H9 (cell line): Measurements from ENCODE around the gene METTL8. TPM values are rescaled to one million over a fixed set of nuclear protein-coding genes. Genes with fewer than 3 reads are reported as not detected.

Experiments used
- DNase-seq: peaks from one replicate; pipeline ENCODE4 v3.0.0-alpha.2; 2017
- H2AFZ ChIP-seq: one replicate; pipeline ENCODE4 v1.6.1; 2013; ENCODE audit warnings: mild to moderate bottlenecking, low read length, control low read depth, moderate library complexity
- H2AK5ac ChIP-seq: 2 replicates; pipeline ENCODE4 v1.6.1; 2013; ENCODE audit warnings: low read length, control low read depth, mixed read lengths; ENCODE audit not compliant: insufficient read length
- H2BK120ac ChIP-seq: one replicate; pipeline ENCODE4 v1.6.1; 2013; ENCODE audit warnings: low read depth, mild to moderate bottlenecking, low read length, control low read depth, inconsistent platforms; ENCODE audit not compliant: poor library complexity, severe bottlenecking
- H2BK12ac ChIP-seq: 2 replicates; pipeline ENCODE4 v1.6.1; 2013; ENCODE audit warnings: low read length, control low read depth, mixed read lengths, low read depth; ENCODE audit not compliant: insufficient read length
- H2BK15ac ChIP-seq: 2 replicates; pipeline ENCODE4 v1.6.1; 2013; ENCODE audit warnings: low read depth, low read length, control low read depth
- H2BK20ac ChIP-seq: one replicate; pipeline ENCODE4 v1.6.1; 2013; ENCODE audit warnings: low read depth, mild to moderate bottlenecking, low read length, control low read depth, inconsistent platforms; ENCODE audit not compliant: poor library complexity, severe bottlenecking
- H2BK5ac ChIP-seq: 2 replicates; pipeline ENCODE4 v1.6.1; 2013; ENCODE audit warnings: low read length, control low read depth, mixed read lengths; ENCODE audit not compliant: insufficient read length
- H3K14ac ChIP-seq: 2 replicates; pipeline ENCODE4 v1.6.1; 2013; ENCODE audit warnings: low read length, control low read depth; ENCODE audit not compliant: insufficient read depth
- H3K18ac ChIP-seq: 2 replicates; pipeline ENCODE4 v1.6.1; 2013; ENCODE audit warnings: low read depth, mild to moderate bottlenecking, mixed read lengths, low read length, control low read depth; ENCODE audit not compliant: insufficient read length
- H3K23ac ChIP-seq: 2 replicates; pipeline ENCODE4 v1.6.1; 2013; ENCODE audit warnings: low read length, control low read depth, mixed read lengths, low read depth; ENCODE audit not compliant: insufficient read length
- H3K23me2 ChIP-seq: 2 replicates; pipeline ENCODE4 v1.6.1; 2013; ENCODE audit warnings: low read depth, mild to moderate bottlenecking, mixed read lengths, low read length, control low read depth; ENCODE audit not compliant: insufficient read length, poor library complexity, severe bottlenecking
- H3K27ac ChIP-seq: 2 replicates; pipeline ENCODE4 v1.5.1; 2013; ENCODE audit warnings: low read length, control low read depth, mixed read lengths, low read depth; ENCODE audit not compliant: insufficient read length
- H3K27me3 ChIP-seq: 2 replicates; pipeline ENCODE4 v1.6.1; 2013; ENCODE audit warnings: low read length, control low read depth, inconsistent platforms; ENCODE audit not compliant: insufficient read depth
- H3K4ac ChIP-seq: 2 replicates; pipeline ENCODE4 v1.6.1; 2013; ENCODE audit warnings: low read depth, mild to moderate bottlenecking, control low read depth, inconsistent platforms, low read length, moderate library complexity
- H3K4me1 ChIP-seq: 2 replicates; pipeline ENCODE4 v1.6.1; 2013; ENCODE audit warnings: low read length, control low read depth, inconsistent platforms; ENCODE audit not compliant: insufficient read depth
- H3K4me2 ChIP-seq: 2 replicates; pipeline ENCODE4 v1.6.1; 2013; ENCODE audit warnings: low read length, control low read depth, mixed read lengths; ENCODE audit not compliant: insufficient read length, insufficient read depth
- H3K56ac ChIP-seq: 2 replicates; pipeline ENCODE4 v1.6.1; 2013; ENCODE audit warnings: low read depth, mild to moderate bottlenecking, mixed read lengths, low read length, control low read depth; ENCODE audit not compliant: insufficient read length
- H3K79me1 ChIP-seq: 2 replicates; pipeline ENCODE4 v1.6.1; 2013; ENCODE audit warnings: low read depth, mild to moderate bottlenecking, moderate library complexity, low read length, control low read depth, inconsistent platforms; ENCODE audit not compliant: insufficient read depth, poor library complexity, severe bottlenecking
- H3K79me2 ChIP-seq: 2 replicates; pipeline ENCODE4 v1.6.1; 2013; ENCODE audit warnings: low read length, control low read depth, inconsistent platforms; ENCODE audit not compliant: insufficient read depth
- H3K9ac ChIP-seq: 2 replicates; pipeline ENCODE4 v1.6.1; 2013; ENCODE audit warnings: low read length, control low read depth, mixed read lengths; ENCODE audit not compliant: insufficient read length; ENCODE audit errors: extremely low read depth
- H3K9me3 ChIP-seq: one replicate; pipeline ENCODE4 v1.6.1; 2013; ENCODE audit warnings: low read depth, low read length, inconsistent platforms; ENCODE audit not compliant: control insufficient read depth
- H3T11ph ChIP-seq: one replicate; pipeline ENCODE4 v1.6.1; 2013; ENCODE audit warnings: mild to moderate bottlenecking, low read length, control low read depth, inconsistent platforms
- H4K20me1 ChIP-seq: one replicate; pipeline ENCODE4 v1.6.1; 2013; ENCODE audit not compliant: control insufficient read depth, insufficient read length, insufficient read depth
- H4K5ac ChIP-seq: 2 replicates; pipeline ENCODE4 v1.6.1; 2013; ENCODE audit warnings: low read depth, mild to moderate bottlenecking, mixed read lengths, low read length, control low read depth; ENCODE audit not compliant: insufficient read length
- H4K8ac ChIP-seq: replicated peaks from 2 replicates; pipeline ENCODE4 v1.6.1; 2013; ENCODE audit warnings: low read length, control low read depth, mixed read lengths, low read depth; ENCODE audit not compliant: insufficient read length
- H4K91ac ChIP-seq: 2 replicates; pipeline ENCODE4 v1.6.1; 2013; ENCODE audit warnings: low read depth, mild to moderate bottlenecking, moderate library complexity, mixed read lengths, low read length, control low read depth; ENCODE audit not compliant: insufficient read length
- H3K27ac Mint-ChIP-seq, 3 experiments: 2 replicates in 2 of 3; 3 replicates in 1 of 3; pipeline ENCODE4 v1.8.0; 2020 to 2021; ENCODE audit warnings: mixed read lengths in 3 of 3, mild to moderate bottlenecking in 1 of 3, moderate library complexity in 1 of 3
- H3K27me3 Mint-ChIP-seq: 2 replicates; pipeline ENCODE4 v1.8.0; 2021; ENCODE audit warnings: low read depth, mild to moderate bottlenecking, moderate library complexity, mixed read lengths
- H3K36me3 Mint-ChIP-seq, 3 experiments: 2 replicates in 2 of 3; 3 replicates in 1 of 3; pipeline ENCODE4 v1.8.0; 2020 to 2021; ENCODE audit warnings: low read depth in 3 of 3, mixed read lengths in 3 of 3; ENCODE audit not compliant: insufficient read depth in 1 of 3
- H3K4me1 Mint-ChIP-seq, 2 experiments: 2 replicates each; pipeline ENCODE4 v1.8.0; 2020; ENCODE audit warnings: mixed read lengths in 2 of 2
- H3K4me3 Mint-ChIP-seq, 2 experiments: 2 replicates in 1 of 2; 3 replicates in 1 of 2; pipeline ENCODE4 v1.8.0; 2020 to 2021; ENCODE audit warnings: mild to moderate bottlenecking in 2 of 2, mixed read lengths in 2 of 2, moderate library complexity in 1 of 2
- H3K9me3 Mint-ChIP-seq, 2 experiments: 2 replicates in 1 of 2; 3 replicates in 1 of 2; pipeline ENCODE4 v1.8.0; 2020; ENCODE audit warnings: mild to moderate bottlenecking in 2 of 2, mixed read lengths in 2 of 2, moderate library complexity in 1 of 2
- CTCF ChIP-seq: fragments of 200-600 bp; sonication (generic); conservative IDR thresholded peaks from 3 replicates; pipeline ENCODE4 v1.8.0; 2021; ENCODE audit warnings: antibody characterized with exemption, mild to moderate bottlenecking
- WGBS: extraction: QIAGEN DNeasy Blood & Tissue Kit; methylation state at CpG from one replicate; pipeline ENCODE4 v1.1.7; 2013; ENCODE audit warnings: missing lambda C conversion rate, low lambda C conversion rate, mixed read lengths; ENCODE audit not compliant: insufficient read length; ENCODE audit errors: extremely low coverage; 5-methylcytosine and 5-hydroxymethylcytosine counted together
- total RNA-seq: library from RNA; stranded (reverse); gene quantifications from 2 replicates; pipeline ENCODE4 v1.2.1, GENCODE V29; 2021

METTL8 gene
- total RNA-seq, 1 experiment from 2014 or later: 40.9 TPM

GRCh38 chr2:171297956-171298355 is 135.8 kb downstream of the METTL8 start:
- H2BK120ac ChIP-seq: no peak overlapping the region
- no peak overlapping the region for H4K8ac ChIP-seq
- no peak overlapping the region for H3K18ac ChIP-seq
- H4K5ac ChIP-seq: no peak overlapping the region
- no peak overlapping the region for H2BK15ac ChIP-seq
- Mint-ChIP-seq H3K4me1 (peaks cover 10 to 11% of the 10 kb centered on the region in 2 experiments), H3K4me3 (no peak overlapping the region), H3K36me3 (peaks cover 0 to 7% (median 0%) of the 10 kb centered on the region in 3 experiments; a peak in 3 of 7 replicates), H3K27ac (no peak overlapping the region), H3K9me3 (peaks cover 2 to 4% of the 10 kb centered on the region in 2 experiments; a peak in 2 of 5 replicates), H3K27me3 (no peaks in the 10 kb centered on the region; the same call in 1 of the 2 replicates)
- H3K27ac ChIP-seq: no peak overlapping the region
- H2AFZ ChIP-seq: no peak overlapping the region
- no peaks in the 10 kb centered on the region for H3K79me2 ChIP-seq
- no peak overlapping the region for H2AK5ac ChIP-seq
- no peaks in the 10 kb centered on the region for H3K27me3 ChIP-seq
- no peak overlapping the region for H3K14ac ChIP-seq
- WGBS: no CpG with 5 or more reads among the region's 2 CpGs
- H3K4me1 ChIP-seq: no peaks in the 10 kb centered on the region
- H3K56ac ChIP-seq: no peak overlapping the region
- H4K20me1 ChIP-seq: no peaks in the 10 kb centered on the region
- no peak overlapping the region for H2BK5ac ChIP-seq
- no peak overlapping the region for H3K23ac ChIP-seq
- H2BK20ac ChIP-seq: no peak overlapping the region
- no peaks in the 10 kb centered on the region for H3K23me2 ChIP-seq
- H3K4ac ChIP-seq: no peak overlapping the region
- no peak overlapping the region for H2BK12ac ChIP-seq
- no peak overlapping the region for H3K4me2 ChIP-seq
- no peak for TF ChIP-seq CTCF
- no peak for DNase-seq
- no peak overlapping the region for H3K9ac ChIP-seq
- H4K91ac ChIP-seq: no peak overlapping the region
- H3T11ph ChIP-seq: no peak overlapping the region
- H3K79me1 ChIP-seq: no peaks in the 10 kb centered on the region
- no peaks in the 10 kb centered on the region for H3K9me3 ChIP-seq
